ENCODE data around the gene SLC35E4.

- TF ChIP-seq, protein P1, sequence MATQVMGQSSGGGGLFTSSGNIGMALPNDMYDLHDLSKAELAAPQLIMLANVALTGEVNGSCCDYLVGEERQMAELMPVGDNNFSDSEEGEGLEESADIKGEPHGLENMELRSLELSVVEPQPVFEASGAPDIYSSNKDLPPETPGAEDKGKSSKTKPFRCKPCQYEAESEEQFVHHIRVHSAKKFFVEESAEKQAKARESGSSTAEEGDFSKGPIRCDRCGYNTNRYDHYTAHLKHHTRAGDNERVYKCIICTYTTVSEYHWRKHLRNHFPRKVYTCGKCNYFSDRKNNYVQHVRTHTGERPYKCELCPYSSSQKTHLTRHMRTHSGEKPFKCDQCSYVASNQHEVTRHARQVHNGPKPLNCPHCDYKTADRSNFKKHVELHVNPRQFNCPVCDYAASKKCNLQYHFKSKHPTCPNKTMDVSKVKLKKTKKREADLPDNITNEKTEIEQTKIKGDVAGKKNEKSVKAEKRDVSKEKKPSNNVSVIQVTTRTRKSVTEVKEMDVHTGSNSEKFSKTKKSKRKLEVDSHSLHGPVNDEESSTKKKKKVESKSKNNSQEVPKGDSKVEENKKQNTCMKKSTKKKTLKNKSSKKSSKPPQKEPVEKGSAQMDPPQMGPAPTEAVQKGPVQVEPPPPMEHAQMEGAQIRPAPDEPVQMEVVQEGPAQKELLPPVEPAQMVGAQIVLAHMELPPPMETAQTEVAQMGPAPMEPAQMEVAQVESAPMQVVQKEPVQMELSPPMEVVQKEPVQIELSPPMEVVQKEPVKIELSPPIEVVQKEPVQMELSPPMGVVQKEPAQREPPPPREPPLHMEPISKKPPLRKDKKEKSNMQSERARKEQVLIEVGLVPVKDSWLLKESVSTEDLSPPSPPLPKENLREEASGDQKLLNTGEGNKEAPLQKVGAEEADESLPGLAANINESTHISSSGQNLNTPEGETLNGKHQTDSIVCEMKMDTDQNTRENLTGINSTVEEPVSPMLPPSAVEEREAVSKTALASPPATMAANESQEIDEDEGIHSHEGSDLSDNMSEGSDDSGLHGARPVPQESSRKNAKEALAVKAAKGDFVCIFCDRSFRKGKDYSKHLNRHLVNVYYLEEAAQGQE (IDR thresholded peaks at IDR 0.05; ENCODE audit: insufficient read depth in 1 of 2, low read depth in 2 of 2, low read length in 2 of 2), result no peak
- TF ChIP-seq TAF1 (IDR thresholded peaks at IDR 0.05; ENCODE audit: borderline replicate concordance, insufficient read depth, low read length), result no peak
- TF ChIP-seq POLR2AphosphoS5 (IDR thresholded peaks at IDR 0.05; ENCODE audit: low read depth, low read length), result no peak
- TF ChIP-seq FOXP2 (optimal IDR thresholded peaks at IDR 0.05; ENCODE audit: borderline replicate concordance, extremely low read depth, extremely low read length, insufficient read depth), result no peak
Measured at GRCh38 chr22:30612789-30613188, 22.8 kb upstream of the SLC35E4 start.

Data from PFSK-1 (cell line).